ENCODE data around the gene MAP3K1. TPM values are rescaled to one million over a fixed set of nuclear protein-coding genes. Genes with fewer than 3 reads are reported as not detected.

Gene MAP3K1
- polyA plus RNA-seq, 1 donor = 25.6 TPM

GRCh38 chr5:56898213-56898612 is 82.9 kb downstream of the MAP3K1 start:
- DNase-seq = no peak
- Histone ChIP-seq H3K9me3 (ENCODE audit: control insufficient read depth, low read depth, low read length) (no peaks in the 10 kb centered on the region), H3K4me3 (ENCODE audit: low read length) (no peak overlapping the region), H3K4me1 (ENCODE audit: control insufficient read depth, insufficient read depth, low read length) (no peaks in the 10 kb centered on the region), H3K27ac (ENCODE audit: low read length) (no peak overlapping the region), H3K36me3 (ENCODE audit: control insufficient read depth, insufficient read depth, low read length) (peaks cover 14% of the 10 kb centered on the region), H3K27me3 (ENCODE audit: control insufficient read depth, insufficient read depth, low read length) (no peaks in the 10 kb centered on the region)
- WGBS (ENCODE audit: insufficient coverage, low lambda C conversion rate) = 100% methylated on average over 1 of the region's 4 CpGs

- Histone ChIP-seq H3K4me1 (ENCODE audit: control insufficient read depth, insufficient read depth, low read length) (no peaks in the 10 kb centered on the region), H3K9me3 (ENCODE audit: control insufficient read depth, low read depth, low read length) (no peaks in the 10 kb centered on the region), H3K36me3 (ENCODE audit: control insufficient read depth, insufficient read depth, low read length) (peaks cover under 1% of the 10 kb centered on the region), H3K27ac (ENCODE audit: low read length) (no peak overlapping the region), H3K4me3 (ENCODE audit: low read length) (no peak overlapping the region), H3K27me3 (ENCODE audit: control insufficient read depth, insufficient read depth, low read length) (no peaks in the 10 kb centered on the region)
- DNase-seq = no peak
- no CpG with 5 or more reads among the region's 4 CpGs for WGBS (ENCODE audit: insufficient coverage, low lambda C conversion rate)
Measured at GRCh38 chr5:56900395-56900794, 85.0 kb downstream of the MAP3K1 start.

- no peaks in the 10 kb centered on the region for H3K4me1 ChIP-seq (ENCODE audit: control insufficient read depth, insufficient read depth, low read length)
- H3K27me3 ChIP-seq (ENCODE audit: control insufficient read depth, insufficient read depth, low read length) = no peaks in the 10 kb centered on the region
- H3K9me3 ChIP-seq (ENCODE audit: control insufficient read depth, low read depth, low read length) = no peaks in the 10 kb centered on the region
- no peaks in the 10 kb centered on the region for H3K36me3 ChIP-seq (ENCODE audit: control insufficient read depth, insufficient read depth, low read length)
- H3K27ac ChIP-seq (ENCODE audit: low read length) = no peak overlapping the region
- no peak overlapping the region for H3K4me3 ChIP-seq (ENCODE audit: low read length)
- no CpG with 5 or more reads among the region's 3 CpGs for WGBS (ENCODE audit: insufficient coverage, low lambda C conversion rate)
- peak in 1 of 2 donors; percentile 26 for DNase-seq
Measured at GRCh38 chr5:56900858-56901578, 85.7 kb downstream of the MAP3K1 start.

GRCh38 chr5:56908942-56909293 is 93.6 kb downstream of the MAP3K1 start:
- peaks cover 4% of the 10 kb centered on the region for H3K4me1 ChIP-seq (ENCODE audit: control insufficient read depth, insufficient read depth, low read length)
- 0% methylated on average over 2 of the region's 19 CpGs for WGBS (ENCODE audit: insufficient coverage, low lambda C conversion rate)
- no peaks in the 10 kb centered on the region for H3K9me3 ChIP-seq (ENCODE audit: control insufficient read depth, low read depth, low read length)
- DNase-seq = no peak
- H3K27me3 ChIP-seq (ENCODE audit: control insufficient read depth, insufficient read depth, low read length) = no peaks in the 10 kb centered on the region
- H3K4me3 ChIP-seq (ENCODE audit: low read length) = peak overlapping the region; percentile 74
- peak overlapping the region; percentile 99 for H3K27ac ChIP-seq (ENCODE audit: low read length)
- H3K36me3 ChIP-seq (ENCODE audit: control insufficient read depth, insufficient read depth, low read length) = no peaks in the 10 kb centered on the region

- peak; percentile 97 to 98 for DNase-seq
- peaks cover 4% of the 10 kb centered on the region for H3K4me1 ChIP-seq (ENCODE audit: control insufficient read depth, insufficient read depth, low read length)
- H3K9me3 ChIP-seq (ENCODE audit: control insufficient read depth, low read depth, low read length) = no peaks in the 10 kb centered on the region
- peak within 1 kb of the TSS; percentile 99 for H3K27ac ChIP-seq (ENCODE audit: low read length)
- no peaks in the 10 kb centered on the region for H3K27me3 ChIP-seq (ENCODE audit: control insufficient read depth, insufficient read depth, low read length)
- H3K36me3 ChIP-seq (ENCODE audit: control insufficient read depth, insufficient read depth, low read length) = no peaks in the 10 kb centered on the region
- H3K4me3 ChIP-seq (ENCODE audit: low read length) = peak within 1 kb of the TSS; percentile 74
- WGBS (ENCODE audit: insufficient coverage, low lambda C conversion rate) = no CpG with 5 or more reads among the region's 84 CpGs
Measured at GRCh38 chr5:56909294-56910209, 94.2 kb downstream of the MAP3K1 start, which contains the start of gene SETD9. SETD9 (plus strand) TSS chr5:56909596; CDS start chr5:56909646, 50 bp downstream.

- Histone ChIP-seq H3K9me3 (ENCODE audit: control insufficient read depth, low read depth, low read length) (no peaks in the 10 kb centered on the region), H3K4me1 (ENCODE audit: control insufficient read depth, insufficient read depth, low read length) (peaks cover 4% of the 10 kb centered on the region), H3K27ac (ENCODE audit: low read length) (peak overlapping the region; percentile 89), H3K27me3 (ENCODE audit: control insufficient read depth, insufficient read depth, low read length) (no peaks in the 10 kb centered on the region), H3K4me3 (ENCODE audit: low read length) (peak overlapping the region; percentile 74), H3K36me3 (ENCODE audit: control insufficient read depth, insufficient read depth, low read length) (no peaks in the 10 kb centered on the region)
- 0% methylated on average over 1 of the region's 29 CpGs for WGBS (ENCODE audit: insufficient coverage, low lambda C conversion rate)
- peak in 1 of 2 donors; percentile 16 for DNase-seq
Measured at GRCh38 chr5:56910210-56910965, 95.0 kb downstream of the MAP3K1 start.

GRCh38 chr5:56913766-56914165 is 98.4 kb downstream of the MAP3K1 start:
- H3K27me3 ChIP-seq (ENCODE audit: control insufficient read depth, insufficient read depth, low read length) = no peaks in the 10 kb centered on the region
- no peaks in the 10 kb centered on the region for H3K9me3 ChIP-seq (ENCODE audit: control insufficient read depth, low read depth, low read length)
- no peak overlapping the region for H3K4me3 ChIP-seq (ENCODE audit: low read length)
- H3K4me1 ChIP-seq (ENCODE audit: control insufficient read depth, insufficient read depth, low read length) = peaks cover 4% of the 10 kb centered on the region
- DNase-seq = no peak
- no peaks in the 10 kb centered on the region for H3K36me3 ChIP-seq (ENCODE audit: control insufficient read depth, insufficient read depth, low read length)
- WGBS (ENCODE audit: insufficient coverage, low lambda C conversion rate) = no CpG with 5 or more reads among the region's 3 CpGs
- H3K27ac ChIP-seq (ENCODE audit: low read length) = no peak overlapping the region

- Histone ChIP-seq H3K4me1 (ENCODE audit: control insufficient read depth, insufficient read depth, low read length) (peaks cover 4% of the 10 kb centered on the region), H3K36me3 (ENCODE audit: control insufficient read depth, insufficient read depth, low read length) (no peaks in the 10 kb centered on the region), H3K27ac (ENCODE audit: low read length) (no peak overlapping the region), H3K9me3 (ENCODE audit: control insufficient read depth, low read depth, low read length) (no peaks in the 10 kb centered on the region), H3K27me3 (ENCODE audit: control insufficient read depth, insufficient read depth, low read length) (no peaks in the 10 kb centered on the region), H3K4me3 (ENCODE audit: low read length) (no peak overlapping the region)
- WGBS (ENCODE audit: insufficient coverage, low lambda C conversion rate) = 100% methylated on average over 2 of the region's 2 CpGs
- DNase-seq = no peak
Measured at GRCh38 chr5:56914678-56915077, 99.3 kb downstream of the MAP3K1 start.

GRCh38 chr5:56917534-56917933 is 102.2 kb downstream of the MAP3K1 start:
- no CpG with 5 or more reads among the region's 2 CpGs for WGBS (ENCODE audit: insufficient coverage, low lambda C conversion rate)
- Histone ChIP-seq H3K9me3 (ENCODE audit: control insufficient read depth, low read depth, low read length) (no peaks in the 10 kb centered on the region), H3K27me3 (ENCODE audit: control insufficient read depth, insufficient read depth, low read length) (no peaks in the 10 kb centered on the region), H3K4me3 (ENCODE audit: low read length) (no peak overlapping the region), H3K36me3 (ENCODE audit: control insufficient read depth, insufficient read depth, low read length) (peaks cover 9% of the 10 kb centered on the region), H3K27ac (ENCODE audit: low read length) (peak overlapping the region; percentile 6), H3K4me1 (ENCODE audit: control insufficient read depth, insufficient read depth, low read length) (no peaks in the 10 kb centered on the region)
- DNase-seq = peak in 1 of 2 donors; percentile 20

GRCh38 chr5:56918054-56918453 is 102.7 kb downstream of the MAP3K1 start:
- H3K27me3 ChIP-seq (ENCODE audit: control insufficient read depth, insufficient read depth, low read length) = no peaks in the 10 kb centered on the region
- H3K27ac ChIP-seq (ENCODE audit: low read length) = peak overlapping the region; percentile 6
- H3K36me3 ChIP-seq (ENCODE audit: control insufficient read depth, insufficient read depth, low read length) = peaks cover 14% of the 10 kb centered on the region
- peak; percentile 70 to 75 for DNase-seq
- no CpG with 5 or more reads among the region's 2 CpGs for WGBS (ENCODE audit: insufficient coverage, low lambda C conversion rate)
- H3K4me3 ChIP-seq (ENCODE audit: low read length) = no peak overlapping the region
- no peaks in the 10 kb centered on the region for H3K4me1 ChIP-seq (ENCODE audit: control insufficient read depth, insufficient read depth, low read length)
- H3K9me3 ChIP-seq (ENCODE audit: control insufficient read depth, low read depth, low read length) = no peaks in the 10 kb centered on the region

Data from large intestine (tissue), 3 donors.